ENCODE measurements around the gene TAF5L.
"Not testable (repeated sequence)": the region's sequence is repeated elsewhere in the genome, so short reads cannot be mapped to it uniquely, and the experiment has no call there.

The TAF5L gene

DNA sequence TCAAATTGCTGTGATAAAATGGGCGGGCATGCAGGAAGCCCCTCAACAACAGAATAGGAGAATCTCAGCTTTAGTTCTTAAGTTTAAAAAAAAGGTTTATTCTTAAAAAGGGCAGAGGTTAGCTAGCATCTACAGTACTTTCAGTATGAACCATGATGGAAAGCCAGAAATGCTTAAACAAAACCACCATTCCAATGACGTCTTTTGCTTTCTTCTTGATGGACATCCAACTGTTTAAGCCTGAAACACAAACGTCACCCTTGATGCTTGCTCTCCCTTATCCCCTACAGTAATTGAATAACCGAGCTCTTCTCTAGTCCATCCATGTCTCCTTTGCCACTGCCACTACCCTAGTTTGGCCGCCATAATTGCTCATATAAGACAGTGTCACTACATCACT, 25.7 kb downstream of the TAF5L start:
- no peak for DNase-seq

- DNase-seq, result no peak
Observed at GRCh38 chr1:229599218-229599954, 26.5 kb downstream of the TAF5L start.

DNA sequence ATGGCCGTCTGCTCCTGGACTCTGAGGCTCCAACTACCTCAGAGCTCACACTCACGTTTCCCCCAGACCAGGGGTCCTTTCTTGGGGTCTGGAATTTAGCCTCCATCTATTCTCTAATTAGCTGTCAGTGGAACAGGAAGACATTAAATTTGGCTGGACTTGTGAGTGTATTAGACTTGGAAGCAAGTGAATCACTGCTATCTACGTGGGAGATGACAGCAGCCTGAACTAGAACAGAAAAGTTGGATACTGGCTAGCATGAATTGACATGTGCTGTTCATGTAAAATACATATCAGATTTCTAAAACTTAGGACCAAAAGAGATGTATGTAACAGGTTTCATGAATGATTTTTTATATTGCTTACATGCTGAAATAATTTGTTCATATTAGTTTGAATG, 28.0 kb downstream of the TAF5L start:
- no peak for DNase-seq

DNA sequence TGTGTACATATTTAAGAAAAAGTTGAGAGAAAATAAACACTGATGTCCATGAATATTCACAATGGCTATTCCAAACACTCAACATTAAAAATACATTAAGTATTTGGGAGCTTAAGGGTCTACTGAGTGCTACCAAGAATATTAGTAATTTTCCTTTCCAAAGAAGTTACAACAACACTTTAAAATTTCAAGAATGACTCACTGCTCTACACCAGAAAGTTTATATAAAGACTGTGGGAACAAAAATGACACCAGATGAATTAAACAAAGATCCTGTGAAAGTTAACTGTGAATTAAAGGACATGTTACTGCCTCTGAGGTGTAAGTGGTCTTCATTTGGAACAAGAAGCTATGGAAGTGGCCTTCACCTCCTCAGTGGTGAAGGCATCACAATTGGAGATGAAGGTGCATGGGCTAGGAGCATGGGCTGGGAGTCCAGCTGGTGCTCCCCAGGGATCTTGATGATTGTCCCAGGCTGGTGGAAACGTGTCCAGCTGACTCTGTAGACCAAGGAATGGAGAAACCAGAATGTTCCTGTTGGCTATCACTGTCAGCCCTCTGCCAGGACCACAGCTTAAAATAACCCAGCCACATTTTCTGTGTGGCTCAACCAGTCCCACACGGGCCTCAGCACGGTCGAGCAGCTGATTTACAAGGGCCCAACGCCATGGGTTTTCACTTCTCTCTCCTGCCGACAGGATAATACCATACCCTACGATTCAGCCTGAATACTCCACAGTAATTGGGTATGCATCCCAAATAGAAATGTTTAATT, 28.8 kb downstream of the TAF5L start:
- DNase-seq, result no peak

DNA sequence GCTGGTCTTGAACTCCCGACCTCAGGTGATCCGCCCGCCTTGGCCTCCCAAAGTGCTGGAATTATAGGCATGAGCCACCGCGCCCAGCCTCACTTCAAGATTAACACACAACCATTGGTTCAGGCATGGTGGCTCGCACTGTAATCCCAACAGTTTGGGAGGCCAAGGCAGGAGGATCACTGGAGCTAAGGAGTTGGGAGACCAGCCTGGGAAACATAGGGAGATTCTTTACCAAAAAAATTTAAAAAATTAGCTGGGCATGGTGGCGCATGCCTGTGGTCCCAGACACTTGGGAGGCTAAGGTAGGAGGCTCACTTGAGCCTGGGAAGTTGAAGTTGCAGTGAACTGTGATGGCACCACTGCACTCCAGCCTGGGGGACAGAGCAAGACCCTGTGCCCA, 30.0 kb downstream of the TAF5L start:
- DNase-seq, result not testable (repeated sequence)

GRCh38 chr1:229594227-229595008, 31.5 kb downstream of the TAF5L start:
- no peak for DNase-seq

GRCh38 chr1:229593800-229594199, 32.1 kb downstream of the TAF5L start:
- DNase-seq, result no peak

GRCh38 chr1:229590119-229590518, 35.8 kb downstream of the TAF5L start:
- DNase-seq, result no peak

DNA sequence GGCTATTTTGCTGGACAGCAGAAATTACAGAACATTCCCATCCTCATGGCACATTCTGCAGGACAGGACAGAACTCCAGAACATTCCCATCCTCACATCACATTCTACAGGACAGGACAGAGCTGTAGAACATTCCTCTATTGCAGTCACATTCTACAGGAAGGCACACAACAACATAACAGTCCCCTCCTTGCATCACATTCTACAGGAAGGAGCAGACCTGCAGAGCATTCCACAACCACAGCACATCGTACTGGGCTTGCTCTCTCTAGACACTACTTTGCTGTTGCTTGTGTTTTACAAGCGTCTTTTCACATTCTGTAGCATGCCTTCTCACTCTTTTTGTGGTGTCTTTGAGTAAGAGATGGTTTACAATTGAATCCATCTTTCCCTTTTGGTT, 40.6 kb downstream of the TAF5L start:
- DNase-seq, result no peak

DNA sequence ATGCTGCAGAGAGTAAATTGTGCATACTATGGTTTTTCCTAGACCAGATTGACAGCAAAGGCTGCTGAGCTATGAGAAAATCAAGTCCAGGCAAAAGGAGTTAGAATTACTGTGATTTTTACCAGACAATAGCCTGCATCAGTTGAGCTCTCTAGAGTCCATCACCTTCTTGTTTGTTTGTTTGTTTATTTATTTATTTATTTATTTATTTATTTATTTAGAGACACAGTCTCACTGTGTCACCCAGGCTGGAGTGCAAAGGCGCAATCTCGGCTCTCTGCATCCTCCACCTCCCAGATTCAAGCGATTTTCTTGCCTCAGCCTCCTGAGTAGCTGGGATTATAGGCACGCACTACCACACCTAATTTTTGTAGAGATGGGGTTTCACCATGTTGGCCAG, 43.2 kb downstream of the TAF5L start:
- no peak for DNase-seq

GRCh38 chr1:229582011-229582694, 43.8 kb downstream of the TAF5L start:
- no peak for DNase-seq

- DNase-seq, result no peak
Observed at GRCh38 chr1:229581485-229581884, 44.4 kb downstream of the TAF5L start.

DNA sequence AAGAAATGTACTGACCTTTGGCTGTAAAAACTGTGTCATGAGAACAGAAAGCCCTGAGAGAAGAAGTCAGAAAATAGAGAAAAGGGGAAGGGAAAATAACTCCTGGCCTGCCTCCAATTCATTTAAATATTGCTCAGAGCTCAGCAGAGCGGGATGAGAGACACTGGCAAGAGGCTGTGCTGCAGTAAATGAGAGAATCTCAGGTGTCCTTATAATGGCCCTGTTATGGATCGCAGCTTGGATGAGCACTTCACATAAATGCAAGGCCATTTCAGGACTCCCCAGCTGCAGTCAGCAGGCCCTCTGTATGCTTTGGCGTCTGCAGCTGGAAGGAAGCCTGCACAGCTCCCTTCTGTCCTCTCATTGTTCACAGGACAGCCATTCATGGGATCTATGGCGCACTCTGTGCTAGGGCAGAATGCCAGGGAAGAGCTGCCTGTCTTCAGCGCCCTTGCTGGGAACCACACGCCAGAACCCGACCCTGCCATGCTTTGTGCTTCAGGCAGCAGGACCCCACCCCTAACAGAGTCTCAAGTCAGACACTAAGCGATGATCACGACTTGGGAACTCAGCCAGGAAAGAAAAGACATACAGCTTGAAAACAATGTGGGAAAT, 46.8 kb downstream of the TAF5L start:
- no peak for DNase-seq

DNA sequence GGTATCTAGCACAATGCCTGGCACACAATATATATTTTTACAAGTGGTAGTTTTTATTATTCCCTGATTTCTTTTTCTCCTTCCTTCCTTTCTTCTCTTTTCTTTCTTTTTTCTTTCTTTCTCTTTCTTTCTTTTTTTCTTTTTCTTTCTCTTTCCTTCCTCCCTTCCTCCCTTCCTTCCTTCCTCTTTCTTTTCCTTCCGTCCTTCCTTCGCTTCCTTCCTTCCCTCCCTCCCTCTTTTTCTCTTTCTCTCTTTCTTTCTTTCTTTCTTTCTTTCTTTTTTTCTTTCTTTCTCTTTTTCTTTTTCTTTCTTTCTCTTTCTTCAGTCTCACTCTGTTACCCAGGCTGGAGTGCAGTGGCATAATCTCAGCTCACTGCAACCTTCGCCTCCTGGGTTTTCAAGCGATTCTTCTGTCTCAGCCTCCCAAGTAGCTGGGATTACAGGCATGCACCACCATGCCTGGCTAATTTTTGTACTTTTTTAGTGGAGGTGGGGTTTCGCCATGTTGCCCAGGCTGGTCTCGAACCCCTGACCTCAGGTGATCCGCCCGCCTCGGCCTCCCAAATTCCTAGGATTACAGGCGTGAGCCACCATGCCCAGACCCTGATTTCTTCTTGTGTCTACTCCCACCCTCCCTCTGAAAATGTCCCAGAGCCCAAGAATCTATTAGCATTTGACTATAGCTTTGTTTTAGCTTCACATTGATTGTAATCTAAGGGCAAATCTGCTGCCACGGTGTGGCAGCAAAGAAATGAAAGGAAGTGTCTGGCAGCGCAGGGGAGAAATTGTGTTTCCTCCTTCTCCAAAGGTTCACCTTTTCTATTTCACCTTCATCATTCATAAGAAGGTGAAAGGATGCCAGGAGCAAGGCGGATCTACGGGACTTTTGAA, 47.5 kb downstream of the TAF5L start:
- no peak for DNase-seq

GRCh38 chr1:229574679-229575442, 51.1 kb downstream of the TAF5L start:
- no peak for DNase-seq

DNA sequence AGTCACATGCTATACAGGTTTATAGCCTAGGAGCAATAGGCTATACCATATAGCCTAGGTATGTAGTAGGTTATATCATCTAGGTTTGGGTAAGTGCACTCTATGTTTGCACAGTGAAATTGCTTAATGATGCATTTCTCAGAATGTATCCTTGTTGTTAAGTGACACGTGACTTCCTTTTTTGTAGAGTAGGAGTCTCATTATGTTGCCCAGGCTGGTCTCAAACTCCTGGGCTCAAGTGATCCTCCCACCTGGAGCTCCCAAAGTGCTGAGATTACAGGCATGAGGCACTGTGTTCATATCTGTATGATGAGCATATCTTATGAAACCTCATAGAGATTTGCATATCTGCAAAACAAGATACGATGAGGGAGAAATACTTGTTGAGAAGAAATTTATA, 53.6 kb downstream of the TAF5L start:
- no peak for DNase-seq

DNA sequence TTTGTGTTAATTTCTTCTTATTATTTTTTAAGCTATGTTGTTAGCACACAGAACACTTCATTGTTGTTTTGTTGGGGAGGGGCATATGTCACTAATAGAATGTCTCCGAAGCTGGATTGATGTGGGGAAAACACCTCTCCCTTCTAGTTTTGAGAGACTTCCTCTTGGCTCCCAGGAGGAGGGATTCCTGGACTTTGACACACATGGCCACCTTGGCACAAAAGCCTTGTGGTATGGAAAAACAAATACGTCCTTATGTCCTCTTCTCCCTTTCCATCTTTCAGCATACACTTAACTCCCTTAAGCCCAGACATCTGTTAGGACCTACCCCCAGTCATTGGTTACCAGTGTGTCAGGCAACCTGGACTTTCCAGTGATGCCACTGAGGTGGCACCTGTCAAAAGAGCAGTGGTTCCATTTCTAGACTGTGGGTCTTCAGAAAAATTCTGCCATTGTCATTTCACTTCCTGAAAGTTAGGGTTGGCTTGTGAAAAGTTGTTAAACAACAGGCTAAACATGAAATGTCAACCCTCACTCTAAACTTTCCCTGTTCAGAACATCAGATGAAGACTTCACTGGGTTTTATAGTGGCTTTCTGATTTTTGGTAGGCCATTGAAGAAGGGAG, 54.9 kb downstream of the TAF5L start:
- no peak for DNase-seq

DNA sequence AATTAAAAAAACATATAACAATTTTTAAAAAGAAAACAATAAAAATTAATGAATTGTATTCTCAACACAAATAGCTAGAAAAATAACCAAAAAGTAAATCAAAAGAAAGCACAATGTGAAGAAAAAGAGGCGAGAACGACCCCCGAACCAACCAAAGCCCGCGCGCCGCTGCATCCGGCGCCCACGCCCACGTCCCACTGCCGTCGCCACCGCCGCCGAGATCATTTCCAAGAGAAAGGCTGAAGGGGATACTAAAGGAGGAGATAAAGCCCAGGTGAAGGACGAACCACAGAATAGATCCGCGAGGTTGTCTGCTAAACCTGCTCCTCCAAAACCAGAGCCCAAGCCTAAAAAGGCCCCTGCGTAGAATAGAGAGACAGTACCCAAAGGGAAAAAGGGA, 55.6 kb downstream of the TAF5L start:
- no peak for DNase-seq

DNA sequence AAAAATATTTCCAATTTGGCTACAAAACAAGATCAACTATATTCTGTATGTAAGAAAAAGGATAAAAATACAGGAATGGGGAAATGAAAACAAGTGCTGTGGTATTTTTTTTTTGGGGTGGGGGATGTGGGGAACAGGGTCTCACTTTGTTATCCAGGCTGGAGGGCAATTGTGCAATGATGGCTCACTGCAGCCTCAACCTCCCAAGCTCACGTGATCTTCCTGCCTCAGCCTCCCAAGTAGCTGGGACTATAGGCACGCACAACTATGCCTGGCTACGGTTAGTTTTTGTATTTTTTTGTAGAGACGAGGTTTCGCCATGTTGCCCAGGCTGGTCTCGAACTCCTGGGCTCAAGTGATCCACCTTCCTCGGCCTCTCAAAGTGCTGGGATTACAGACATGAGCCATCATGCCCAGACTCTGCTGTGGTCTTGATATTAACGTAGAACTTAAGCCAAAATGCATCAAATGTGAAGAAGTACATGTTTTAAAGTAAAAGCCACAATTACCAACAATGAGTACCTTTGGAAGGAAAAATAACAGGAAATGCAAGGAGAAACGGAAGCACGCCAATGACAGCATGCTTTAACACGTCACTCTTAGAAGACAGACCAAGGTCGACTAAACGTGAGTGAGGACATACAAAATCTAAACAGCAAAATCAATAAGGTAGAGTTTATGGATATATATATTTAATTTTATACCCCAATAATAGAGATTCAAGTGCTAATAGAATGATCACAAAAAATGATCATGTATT, 58.6 kb downstream of the TAF5L start:
- DNase-seq, result no peak

DNA sequence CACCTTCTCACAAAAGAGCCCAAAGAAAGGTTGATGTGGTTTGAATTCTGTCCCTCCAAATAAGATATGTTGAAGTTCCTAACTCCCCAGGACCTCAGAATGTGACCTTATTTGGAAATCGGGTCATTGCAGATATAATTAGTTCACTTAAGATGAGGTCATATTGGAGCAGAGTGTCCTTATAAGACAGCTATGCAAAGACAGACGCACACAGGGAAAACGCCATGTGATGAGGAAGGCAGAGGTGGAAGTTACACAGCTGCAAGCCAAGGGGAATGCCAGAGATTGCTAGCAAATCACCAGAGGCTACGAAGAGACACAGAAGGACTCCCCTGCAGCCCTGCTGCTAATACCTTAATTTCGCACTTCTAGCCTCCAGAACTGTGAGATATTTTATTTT, 62.2 kb downstream of the TAF5L start:
- no peak for DNase-seq

All from activated CD4-positive, CD25-positive, alpha-beta regulatory T cell (primary cell).